ENCODE data around the gene BCKDHA. TPM values are rescaled to one million over a fixed set of nuclear protein-coding genes. Genes with fewer than 3 reads are reported as not detected.

BCKDHA gene
- total RNA-seq, 2 experiments from 2014 or later = 18.7 to 20.1 TPM

DNA sequence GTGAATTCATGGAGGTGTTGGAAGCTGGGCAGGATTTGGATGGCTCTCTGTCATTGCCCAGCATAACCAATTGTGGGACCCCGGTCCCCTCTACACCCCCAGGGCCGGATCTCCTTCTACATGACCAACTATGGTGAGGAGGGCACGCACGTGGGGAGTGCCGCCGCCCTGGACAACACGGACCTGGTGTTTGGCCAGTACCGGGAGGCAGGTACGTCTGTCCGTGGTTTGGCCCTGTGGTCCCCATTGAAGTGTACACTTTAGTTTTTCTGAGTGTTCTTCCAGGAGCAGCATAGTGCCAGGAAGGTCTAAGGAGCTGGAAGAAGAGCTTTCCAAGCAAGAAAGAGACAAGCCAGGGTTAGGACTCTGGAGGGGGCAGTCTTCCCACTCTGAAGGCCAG is 16.3 kb downstream of the BCKDHA start:
- Mint-ChIP-seq H3K4me3 (no peak overlapping the region), H3K27me3 (no peaks in the 10 kb centered on the region), H3K4me1 (peaks cover 10% of the 10 kb centered on the region), H3K27ac (no peak overlapping the region), H3K9me3 (ENCODE audit: low read depth) (no peaks in the 10 kb centered on the region), H3K36me3 (peaks cover 5% of the 10 kb centered on the region)
- ATAC-seq = no peak
- CTCF ChIA-PET = no interaction called here
- DNase-seq = no peak

DNA sequence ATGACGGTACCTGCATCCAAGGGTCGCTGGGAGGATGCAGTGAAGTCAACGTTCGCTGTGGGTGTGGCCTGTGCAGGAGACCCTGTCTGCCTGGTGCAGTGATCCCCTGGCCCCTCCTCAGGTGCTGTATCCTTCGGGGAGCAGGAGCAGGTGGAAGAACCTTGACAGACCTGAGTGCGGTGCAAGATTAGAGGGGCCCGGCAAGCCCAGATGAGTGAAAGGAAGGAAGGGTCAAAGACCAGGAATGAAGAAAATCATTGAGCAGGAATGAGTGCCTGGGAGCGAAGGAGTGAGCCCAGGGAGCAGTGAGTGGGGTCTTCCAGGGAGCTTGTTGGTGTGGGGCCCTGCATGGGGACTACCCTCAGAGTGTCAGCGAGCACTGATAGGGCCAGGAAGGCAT is 16.8 kb downstream of the BCKDHA start:
- H3K9me3 Mint-ChIP-seq (ENCODE audit: low read depth) = no peaks in the 10 kb centered on the region
- CTCF ChIA-PET = no interaction called here
- H3K27me3 Mint-ChIP-seq = no peaks in the 10 kb centered on the region
- ATAC-seq (no peak), DNase-seq (no peak)
- H3K36me3 Mint-ChIP-seq = peaks cover 9% of the 10 kb centered on the region
- H3K27ac Mint-ChIP-seq = no peak overlapping the region
- no peak overlapping the region for H3K4me3 Mint-ChIP-seq
- H3K4me1 Mint-ChIP-seq = peaks cover 6% of the 10 kb centered on the region

DNA sequence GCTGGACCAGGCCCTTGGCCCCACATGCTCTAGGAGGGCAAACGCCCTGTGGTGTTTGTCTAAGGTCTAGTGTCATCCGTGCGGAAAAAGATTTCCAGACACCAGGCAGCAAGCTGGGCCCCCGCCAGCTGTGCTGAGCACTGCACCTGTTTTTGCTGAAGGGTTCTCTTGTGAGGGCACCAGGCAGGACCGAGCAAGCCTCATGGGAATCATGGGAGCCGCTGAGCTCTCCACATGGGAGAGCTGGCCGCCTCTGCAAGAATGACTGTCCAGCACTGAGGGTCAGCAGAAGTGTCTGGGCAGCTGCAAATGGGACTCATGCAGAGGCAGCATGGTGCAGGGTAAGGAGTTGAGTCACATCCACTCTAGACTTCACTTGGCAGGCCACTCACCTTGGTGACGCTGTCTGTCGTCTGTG is 17.5 kb downstream of the BCKDHA start:
- Mint-ChIP-seq H3K27me3 (no peaks in the 10 kb centered on the region), H3K9me3 (ENCODE audit: low read depth) (no peaks in the 10 kb centered on the region), H3K4me1 (peaks cover 1% of the 10 kb centered on the region), H3K36me3 (peaks cover 11% of the 10 kb centered on the region), H3K27ac (no peak overlapping the region), H3K4me3 (no peak overlapping the region)
- no peak for ATAC-seq
- no peak for DNase-seq
- CTCF ChIA-PET = no interaction called here

DNA sequence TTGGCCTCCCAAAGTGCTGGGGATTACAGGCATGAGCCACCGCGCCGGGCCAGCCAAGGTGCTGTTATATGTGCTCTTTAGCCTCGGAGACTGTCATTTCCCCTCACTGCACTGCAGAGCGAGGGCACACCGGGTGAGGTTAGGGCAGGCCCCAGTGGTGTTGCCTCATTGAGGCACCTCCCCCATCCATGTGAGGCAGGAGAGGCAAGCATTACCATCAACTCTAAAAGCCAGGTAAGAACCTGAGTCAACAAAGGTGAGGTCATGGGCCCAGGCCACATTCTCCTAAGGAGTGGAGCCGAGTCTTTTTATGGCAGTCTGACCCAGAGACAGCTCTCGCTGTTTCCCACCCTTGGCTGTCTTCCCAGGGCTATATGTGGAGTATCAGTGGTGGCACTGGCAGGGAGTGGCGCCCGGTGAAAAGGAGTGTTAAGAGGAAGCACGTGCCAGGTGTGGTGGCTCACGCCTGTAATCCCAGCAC is 18.6 kb downstream of the BCKDHA start:
- Mint-ChIP-seq H3K4me3 (no peak overlapping the region), H3K4me1 (no peaks in the 10 kb centered on the region), H3K27ac (no peak overlapping the region), H3K9me3 (ENCODE audit: low read depth) (no peaks in the 10 kb centered on the region), H3K27me3 (no peaks in the 10 kb centered on the region), H3K36me3 (peaks cover 12% of the 10 kb centered on the region)
- ATAC-seq (no peak), DNase-seq (no peak)
- CTCF ChIA-PET = no interaction called here

DNA sequence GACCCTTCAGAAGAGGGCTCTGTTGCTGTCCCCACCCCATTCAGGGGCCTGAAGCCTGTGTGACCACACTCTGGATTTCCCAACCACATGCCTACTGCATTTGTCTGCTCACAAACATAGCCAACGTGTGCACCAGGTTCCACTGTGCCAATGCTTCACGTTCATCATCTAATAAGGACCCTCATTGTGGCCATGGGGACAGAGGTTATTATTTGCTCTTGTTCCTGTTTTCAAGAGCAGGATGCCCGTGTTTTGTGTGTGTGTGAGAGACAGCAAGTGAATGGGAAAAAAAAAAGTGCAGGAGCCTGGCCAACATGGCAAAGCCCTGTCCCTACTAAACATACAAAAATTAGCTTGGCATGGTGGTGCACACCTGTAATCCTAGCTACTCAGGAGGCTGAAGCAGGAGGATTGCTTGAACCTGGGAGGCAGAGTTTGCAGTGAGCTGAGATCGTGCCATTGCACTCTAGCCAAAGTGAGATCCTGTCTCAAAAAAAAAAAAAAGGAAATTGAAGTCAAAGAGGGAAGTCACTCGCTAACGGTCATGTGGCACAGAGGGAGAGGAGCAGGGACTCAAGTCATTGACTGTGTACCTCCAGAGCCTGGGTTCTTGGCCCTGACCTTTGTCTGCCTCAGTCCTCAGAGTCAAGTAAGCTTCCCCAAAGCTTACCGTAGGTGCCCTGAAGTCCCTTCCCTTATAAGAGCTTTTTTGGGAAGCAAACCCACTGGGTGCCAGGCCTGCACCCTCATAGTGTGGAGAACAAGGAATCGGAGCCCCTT is 22.7 kb downstream of the BCKDHA start:
- Mint-ChIP-seq H3K27ac (peak overlapping the region; percentile 20), H3K36me3 (peaks cover 10% of the 10 kb centered on the region), H3K4me3 (no peak overlapping the region), H3K9me3 (ENCODE audit: low read depth) (no peaks in the 10 kb centered on the region), H3K4me1 (peaks cover 4% of the 10 kb centered on the region), H3K27me3 (no peaks in the 10 kb centered on the region)
- no peak for DNase-seq
- no peak for ATAC-seq
- CTCF ChIA-PET = no interaction called here

DNA sequence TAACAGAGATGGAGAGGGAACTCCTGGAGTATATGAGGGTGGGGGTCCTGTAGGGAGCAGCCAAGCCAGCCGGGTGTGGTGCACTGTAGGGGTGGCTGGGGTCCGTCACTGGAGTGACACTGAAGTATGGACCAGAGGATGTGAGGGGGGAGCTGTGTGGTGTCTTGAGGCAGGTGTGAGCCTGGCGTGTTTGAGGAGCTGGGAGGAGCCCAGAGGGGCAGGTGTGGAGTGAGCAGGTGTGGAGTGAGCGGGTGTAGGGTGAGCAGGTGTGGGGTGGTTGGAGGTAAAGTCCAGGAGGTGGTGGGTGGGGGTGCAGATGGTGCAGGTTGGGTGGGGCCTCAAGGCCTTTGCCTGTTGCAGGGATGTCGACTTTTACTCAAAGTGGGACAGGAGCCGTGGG is 23.7 kb downstream of the BCKDHA start:
- DNase-seq = no peak
- ATAC-seq = no peak
- Mint-ChIP-seq H3K4me1 (peaks cover 4% of the 10 kb centered on the region), H3K36me3 (peaks cover 10% of the 10 kb centered on the region), H3K27me3 (no peaks in the 10 kb centered on the region), H3K27ac (no peak overlapping the region), H3K9me3 (ENCODE audit: low read depth) (no peaks in the 10 kb centered on the region), H3K4me3 (no peak overlapping the region)
- CTCF ChIA-PET = no interaction called here

DNA sequence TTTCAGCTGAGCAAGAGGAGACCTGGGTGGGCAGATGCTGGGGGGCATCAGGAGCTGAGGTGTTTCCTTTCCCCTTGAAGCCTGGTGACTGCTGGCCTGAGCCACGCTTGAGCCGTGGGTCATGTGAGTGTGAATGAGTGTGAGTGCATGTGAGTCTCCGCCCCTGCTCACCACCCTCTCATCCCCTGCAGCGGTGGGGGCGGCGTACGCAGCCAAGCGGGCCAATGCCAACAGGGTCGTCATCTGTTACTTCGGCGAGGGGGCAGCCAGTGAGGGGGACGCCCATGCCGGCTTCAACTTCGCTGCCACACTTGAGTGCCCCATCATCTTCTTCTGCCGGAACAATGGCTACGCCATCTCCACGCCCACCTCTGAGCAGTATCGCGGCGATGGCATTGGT is 24.4 kb downstream of the BCKDHA start:
- Mint-ChIP-seq H3K27ac (no peak overlapping the region), H3K4me3 (no peak overlapping the region), H3K27me3 (no peaks in the 10 kb centered on the region), H3K9me3 (ENCODE audit: low read depth) (no peaks in the 10 kb centered on the region), H3K4me1 (peaks cover 7% of the 10 kb centered on the region), H3K36me3 (peaks cover 10% of the 10 kb centered on the region)
- DNase-seq = no peak
- CTCF ChIA-PET = no interaction called here
- no peak for ATAC-seq

DNA sequence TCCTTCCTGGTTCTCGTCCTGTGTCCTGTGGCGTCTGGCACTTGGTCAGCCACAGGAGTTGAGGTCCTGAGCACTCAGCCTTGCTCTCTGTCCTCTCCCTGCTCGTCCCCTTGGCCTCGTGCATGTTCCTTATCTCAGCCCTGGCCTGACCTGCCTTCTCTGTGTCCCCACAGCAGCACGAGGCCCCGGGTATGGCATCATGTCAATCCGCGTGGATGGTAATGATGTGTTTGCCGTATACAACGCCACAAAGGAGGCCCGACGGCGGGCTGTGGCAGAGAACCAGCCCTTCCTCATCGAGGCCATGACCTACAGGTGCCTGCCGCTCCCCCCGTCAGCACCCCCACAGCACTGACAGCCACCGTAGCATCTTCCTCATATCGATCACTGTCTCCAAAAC is 24.8 kb downstream of the BCKDHA start:
- ATAC-seq = no peak
- Mint-ChIP-seq H3K27me3 (no peaks in the 10 kb centered on the region), H3K9me3 (ENCODE audit: low read depth) (no peaks in the 10 kb centered on the region), H3K36me3 (peaks cover 8% of the 10 kb centered on the region), H3K4me1 (peaks cover 9% of the 10 kb centered on the region), H3K27ac (no peak overlapping the region), H3K4me3 (no peak overlapping the region)
- CTCF ChIA-PET = no interaction called here
- DNase-seq = no peak

DNA sequence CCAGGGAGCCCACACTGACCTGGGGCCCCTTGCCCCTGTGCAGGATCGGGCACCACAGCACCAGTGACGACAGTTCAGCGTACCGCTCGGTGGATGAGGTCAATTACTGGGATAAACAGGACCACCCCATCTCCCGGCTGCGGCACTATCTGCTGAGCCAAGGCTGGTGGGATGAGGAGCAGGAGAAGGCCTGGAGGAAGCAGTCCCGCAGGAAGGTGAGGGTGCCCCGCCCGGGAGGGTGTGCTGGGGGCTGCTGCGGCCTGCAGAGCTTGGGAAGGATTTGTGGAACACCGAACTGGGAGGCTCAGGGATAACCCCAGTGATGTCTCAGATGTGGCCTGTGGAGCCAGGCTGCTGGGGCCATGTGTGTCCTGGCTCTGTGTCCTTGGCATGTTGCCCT is 25.3 kb downstream of the BCKDHA start:
- CTCF ChIA-PET = no interaction called here
- H3K4me3 Mint-ChIP-seq = no peak overlapping the region
- DNase-seq (no peak), ATAC-seq (no peak)
- no peak overlapping the region for H3K27ac Mint-ChIP-seq
- no peaks in the 10 kb centered on the region for H3K9me3 Mint-ChIP-seq (ENCODE audit: low read depth)
- peaks cover 8% of the 10 kb centered on the region for H3K36me3 Mint-ChIP-seq
- no peaks in the 10 kb centered on the region for H3K27me3 Mint-ChIP-seq
- H3K4me1 Mint-ChIP-seq = peaks cover 14% of the 10 kb centered on the region

DNA sequence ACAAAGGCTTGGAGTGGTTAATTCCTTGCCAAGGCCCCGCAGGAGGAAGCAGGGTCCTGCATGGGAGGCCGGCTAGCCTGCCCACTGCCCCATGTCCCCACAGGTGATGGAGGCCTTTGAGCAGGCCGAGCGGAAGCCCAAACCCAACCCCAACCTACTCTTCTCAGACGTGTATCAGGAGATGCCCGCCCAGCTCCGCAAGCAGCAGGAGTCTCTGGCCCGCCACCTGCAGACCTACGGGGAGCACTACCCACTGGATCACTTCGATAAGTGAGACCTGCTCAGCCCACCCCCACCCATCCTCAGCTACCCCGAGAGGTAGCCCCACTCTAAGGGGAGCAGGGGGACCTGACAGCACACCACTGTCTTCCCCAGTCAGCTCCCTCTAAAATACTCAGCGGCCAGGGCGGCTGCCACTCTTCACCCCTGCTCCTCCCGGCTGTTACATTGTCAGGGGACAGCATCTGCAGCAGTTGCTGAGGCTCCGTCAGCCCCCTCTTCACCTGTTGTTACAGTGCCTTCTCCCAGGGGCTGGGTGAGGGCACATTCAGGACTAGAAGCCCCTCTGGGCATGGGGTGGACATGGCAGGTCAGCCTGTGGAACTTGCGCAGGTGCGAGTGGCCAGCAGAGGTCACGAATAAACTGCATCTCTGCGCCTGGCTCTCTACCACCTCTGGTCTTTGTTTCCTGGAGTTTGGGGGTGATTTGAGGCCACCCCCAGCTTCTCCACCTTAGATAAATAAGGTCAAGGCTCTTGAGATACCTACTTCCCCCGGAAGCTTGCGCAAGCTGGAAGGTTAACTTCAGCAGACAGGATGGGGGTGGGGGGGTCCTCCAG is 26.9 kb downstream of the BCKDHA start:
- ATAC-seq = no peak
- Mint-ChIP-seq H3K4me1 (peaks cover 26% of the 10 kb centered on the region), H3K27ac (peak overlapping the region; percentile 72)

DNA sequence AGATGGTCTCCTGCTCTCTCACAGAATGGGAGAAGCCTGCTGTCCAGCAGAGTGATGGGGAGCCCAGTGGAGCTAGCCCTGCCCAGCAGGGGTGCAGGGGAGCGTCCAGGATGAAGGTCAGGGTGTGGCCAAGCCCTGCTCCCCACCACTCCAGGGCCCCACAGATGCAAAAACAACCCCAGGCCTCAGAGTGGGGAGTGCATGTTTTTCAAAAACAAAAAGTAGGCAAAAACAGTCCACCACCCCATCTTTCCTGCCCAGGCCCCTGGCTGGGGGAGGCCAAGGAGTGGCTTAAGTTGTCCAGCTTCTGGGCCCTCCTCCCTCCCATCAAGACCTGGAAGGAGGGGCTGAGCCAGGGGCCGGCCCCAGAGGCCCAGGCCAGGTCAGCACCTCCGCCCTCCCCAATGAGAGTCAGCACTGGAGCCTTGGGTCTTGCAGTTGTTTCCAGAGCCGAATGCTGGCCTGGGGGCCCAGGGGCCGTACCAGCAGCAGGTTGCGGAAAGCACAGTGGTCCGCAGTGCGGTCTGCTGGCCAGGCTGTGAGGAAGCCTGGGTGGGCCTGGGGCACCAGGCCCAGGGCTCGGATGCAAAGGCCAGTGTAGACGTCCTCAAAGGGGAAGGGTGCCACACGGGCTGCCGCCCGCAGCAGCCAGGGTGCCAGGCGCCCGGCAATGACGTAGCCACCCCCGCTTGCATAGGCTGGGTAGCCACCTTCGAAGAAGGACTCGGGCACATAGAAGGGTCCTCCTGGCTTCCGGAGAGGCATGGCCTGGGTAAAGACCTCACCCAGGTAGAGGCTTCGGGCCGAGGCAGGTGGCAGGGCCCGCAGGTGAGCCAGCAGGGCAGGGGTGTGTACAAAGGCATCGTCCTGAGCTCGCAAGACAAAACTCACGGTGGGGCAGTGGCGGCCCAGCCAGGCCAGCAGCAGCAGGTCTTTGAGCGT is 27.8 kb downstream of the BCKDHA start:
- H3K4me1 Mint-ChIP-seq = peaks cover 26% of the 10 kb centered on the region
- CTCF ChIA-PET = interaction anchor here (1.0 to 1.9 kb wide), 2 partner anchors 14 to 23 kb away, joined by 3 to 6 read pairs; partner anchors contain the start of gene DMAC2
- no peaks in the 10 kb centered on the region for H3K9me3 Mint-ChIP-seq (ENCODE audit: low read depth)
- H3K27me3 Mint-ChIP-seq = no peaks in the 10 kb centered on the region
- no peaks in the 10 kb centered on the region for H3K36me3 Mint-ChIP-seq
- no peak for ATAC-seq
- H3K27ac Mint-ChIP-seq = peak overlapping the region; percentile 72
- no peak overlapping the region for H3K4me3 Mint-ChIP-seq
- DNase-seq = no peak

More for the DNA sequence above, 26.9 kb downstream of the BCKDHA start:
- Mint-ChIP-seq H3K9me3 (ENCODE audit: low read depth) (no peaks in the 10 kb centered on the region), H3K4me3 (no peak overlapping the region), H3K36me3 (peaks cover 3% of the 10 kb centered on the region), H3K27me3 (no peaks in the 10 kb centered on the region)
- no peak for DNase-seq
- CTCF ChIA-PET = interaction anchor here (1.0 to 1.9 kb wide), 2 partner anchors 14 to 24 kb away, joined by 3 to 6 read pairs; partner anchors contain the start of gene DMAC2

DNA sequence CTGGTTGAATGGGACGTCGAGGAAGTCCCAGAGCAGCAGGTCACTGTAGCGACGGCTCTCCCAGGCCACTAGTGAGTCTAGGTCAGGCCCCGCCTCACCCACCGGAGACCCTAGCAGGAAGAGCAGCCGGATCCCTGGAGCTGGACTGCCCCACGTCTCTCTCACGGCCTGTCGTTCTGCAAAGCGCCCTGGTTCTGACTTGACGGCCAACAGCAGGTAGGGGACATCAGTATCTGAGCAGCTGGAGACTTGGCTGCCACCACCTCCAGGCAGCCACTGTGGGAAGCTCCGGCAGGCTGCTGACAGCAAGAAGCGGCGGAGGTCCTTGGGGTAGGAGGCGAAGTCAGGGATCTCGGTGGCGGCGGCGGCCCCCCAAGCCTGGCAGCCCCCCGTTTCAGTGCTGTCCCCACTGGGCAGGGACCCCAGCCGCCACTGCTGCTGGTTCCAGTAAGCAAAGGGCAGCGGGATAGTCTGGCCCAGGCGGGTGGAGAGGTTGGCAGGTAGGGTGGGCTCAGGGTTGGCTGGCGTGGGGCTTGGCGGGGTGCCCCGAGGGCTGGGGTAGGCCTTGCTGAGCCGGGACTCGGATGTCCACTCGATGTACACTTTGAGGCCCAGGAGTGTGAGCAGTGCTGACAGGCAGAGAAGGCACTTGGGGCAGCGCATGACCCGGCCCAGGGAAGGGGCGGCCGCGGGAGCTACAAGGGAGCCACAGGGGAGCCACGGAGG is 28.7 kb downstream of the BCKDHA start:
- Mint-ChIP-seq H3K27ac (no peak overlapping the region), H3K27me3 (no peaks in the 10 kb centered on the region), H3K4me3 (peak overlapping the region; percentile 85), H3K36me3 (peaks cover 1% of the 10 kb centered on the region), H3K9me3 (ENCODE audit: low read depth) (no peaks in the 10 kb centered on the region), H3K4me1 (peaks cover 29% of the 10 kb centered on the region)
- no peak for DNase-seq
- ATAC-seq = no peak
- CTCF ChIA-PET = interaction anchor here (0.6 to 1.1 kb wide), 3 partner anchors 23 to 74 kb away, joined by 3 to 5 read pairs (median 4); no protein-coding TSS in a partner anchor

Measured in activated CD8-positive, alpha-beta memory T cell treated with anti-CD3 and anti-CD28 coated beads, Interleukin-2, amount 10 ng/mL, durations not matched to agents 7 days and 5 days (primary cell).